Esophagus squamous epithelium (tissue), 5 donors: ENCODE results near the gene C12orf76. TPM values are rescaled to one million over a fixed set of nuclear protein-coding genes. Genes with fewer than 3 reads are reported as not detected.

Experiments
- DNase-seq: peaks from one replicate; lab custom pipeline; 2025; lab: John Stamatoyannopoulos, UW
- H3K27ac ChIP-seq, 4 donors: fragments of 200-600 bp; sonication (generic); one replicate each; pipeline ENCODE4 v1.5.1; 2016 to 2019; ENCODE audit warnings: mild to moderate bottlenecking in 1 of 4
- H3K27me3 ChIP-seq, 4 donors: fragments of 200-600 bp; sonication (generic); 1 replicate in 3 of 4; 2 replicates in 1 of 4; pipeline versions ENCODE4 v1.5.1 to v1.6.0; 2017 to 2021; ENCODE audit warnings: antibody characterized with exemption in 1 of 4
- H3K36me3 ChIP-seq, 3 donors: fragments of 200-600 bp; sonication (generic); one replicate each; pipeline ENCODE4 v1.5.1; 2016 to 2019
- H3K4me1 ChIP-seq, 3 donors: fragments of 200-600 bp; sonication (generic); one replicate each; pipeline ENCODE4 v1.5.1; 2017 to 2019
- H3K4me3 ChIP-seq, 4 donors: fragments of 200-600 bp; sonication (generic); 1 replicate in 3 of 4; 2 replicates in 1 of 4; pipeline ENCODE4 v1.5.1; 2016 to 2019; ENCODE audit warnings: mild to moderate bottlenecking in 2 of 4, moderate library complexity in 1 of 4
- H3K9me3 ChIP-seq, 3 donors: fragments of 200-600 bp; sonication (generic); one replicate each; pipeline ENCODE4 v1.5.1; 2016 to 2019
- CTCF ChIP-seq, 6 experiments: fragments of 450-650 bp in 4 of 6; fragments of 200-600 bp in 2 of 6; sonication (generic) in 2 of 6; IDR thresholded peaks; one replicate each; pipeline ENCODE4 v1.5.1; 2016 to 2019; ENCODE audit warnings: antibody characterized with exemption in 6 of 6, mild to moderate bottlenecking in 4 of 6, moderate library complexity in 4 of 6
- POLR2A ChIP-seq, 4 donors: fragments of 450-650 bp; IDR thresholded peaks; one replicate each; pipeline ENCODE4 v1.6.1; 2017; ENCODE audit warnings: antibody characterized with exemption in 4 of 4, mild to moderate bottlenecking in 4 of 4, moderate library complexity in 3 of 4
- WGBS, 2 donors: methylation state at CpG; one replicate each; pipeline ENCODE4 v1.1.5; 2018; 5-methylcytosine and 5-hydroxymethylcytosine counted together
- intact Hi-C: fragments of 100-400 bp; cut with DNase I; formaldehyde crosslinking; loops from one replicate; pipeline ENCODE4 v1.15.0; 2022
- total RNA-seq, 4 donors: library from RNA; depleted of rRNA; stranded (reverse); fragments of >200 nt; gene quantifications; one replicate each; pipeline ENCODE4 v1.1.0, GENCODE V29; 2016
- donor health status: DM: yes; HTN: yes; CAD: no.

C12orf76 gene
- 10 to 100 TPM in 1 of 4 donors, 1 to 10 TPM in 3; 3.2 to 10.8 (median 5.9) TPM for total RNA-seq

GRCh38 chr12:110048242-110049027 lies at the start of gene C12orf76:
Gene C12orf76 (minus strand): TSS chr12:110048522. CDS start chr12:110048495, 27 bp downstream.
- Histone ChIP-seq H3K4me3 (peak within 1 kb of the TSS; percentile 65 to 93 (median 85)), H3K36me3 (peaks cover 0 to 7% (median 0%) of the 10 kb centered on the region in 3 donors), H3K4me1 (peaks cover 0 to 28% (median 14%) of the 10 kb centered on the region in 3 donors), H3K27me3 (no peaks in the 10 kb centered on the region), H3K9me3 (no peaks in the 10 kb centered on the region), H3K27ac (peak within 1 kb of the TSS; percentile 75 to 89 (median 82))
- 3 to 4% methylated on average over 25 to 27 of the region's 47 CpGs for WGBS, 2 donors
- TF ChIP-seq CTCF (IDR thresholded peaks at IDR 0.05) (peak in 1 of 6 experiments; percentile 8), POLR2A (IDR thresholded peaks at IDR 0.05) (peak in 1 of 4 donors; percentile 67)
- intact Hi-C loops: no loop called here
- DNase-seq: peak; percentile 80

GRCh38 chr12:110093631-110094311 lies 45.4 kb upstream of the C12orf76 start:
- WGBS, 2 donors: 50 to 55% methylated on average over 7 of the region's 7 CpGs
- intact Hi-C loops: no loop called here
- no peaks in the 10 kb centered on the region for H3K9me3 ChIP-seq
- no peak for DNase-seq
- H3K36me3 ChIP-seq: no peaks in the 10 kb centered on the region
- H3K4me1 ChIP-seq: no peaks in the 10 kb centered on the region
- H3K4me3 ChIP-seq: no peak overlapping the region
- H3K27ac ChIP-seq: no peak overlapping the region
- TF ChIP-seq POLR2A (IDR thresholded peaks at IDR 0.05) (no peak), CTCF (IDR thresholded peaks at IDR 0.05) (no peak)
- peaks cover 0 to 6% (median 0%) of the 10 kb centered on the region in 4 donors for H3K27me3 ChIP-seq

- DNase-seq: no peak
- no peak overlapping the region for H3K4me3 ChIP-seq
- H3K27ac ChIP-seq: no peak overlapping the region
- peaks cover 0 to 6% (median 0%) of the 10 kb centered on the region in 4 donors for H3K27me3 ChIP-seq
- WGBS, 2 donors: 64 to 80% methylated on average over 3 of the region's 3 CpGs
- H3K4me1 ChIP-seq: no peaks in the 10 kb centered on the region
- intact Hi-C loops: no loop called here
- H3K9me3 ChIP-seq: no peaks in the 10 kb centered on the region
- no peak for TF ChIP-seq CTCF (IDR thresholded peaks at IDR 0.05)
- TF ChIP-seq POLR2A (IDR thresholded peaks at IDR 0.05): no peak
- H3K36me3 ChIP-seq: no peaks in the 10 kb centered on the region
Observed at GRCh38 chr12:110091136-110091711, 42.9 kb upstream of the C12orf76 start.

- H3K27me3 ChIP-seq: peaks cover 0 to 6% (median 0%) of the 10 kb centered on the region in 4 donors
- TF ChIP-seq CTCF (IDR thresholded peaks at IDR 0.05) (no peak), POLR2A (IDR thresholded peaks at IDR 0.05) (no peak)
- no peak overlapping the region for H3K27ac ChIP-seq
- H3K9me3 ChIP-seq: no peaks in the 10 kb centered on the region
- no peak for DNase-seq
- no peaks in the 10 kb centered on the region for H3K36me3 ChIP-seq
- H3K4me1 ChIP-seq: no peaks in the 10 kb centered on the region
- 71 to 73% methylated on average over 8 of the region's 8 CpGs for WGBS, 2 donors
- intact Hi-C loops: no loop called here
- H3K4me3 ChIP-seq: no peak overlapping the region
Observed at GRCh38 chr12:110090266-110091135, 42.2 kb upstream of the C12orf76 start.
